GM19328 (cell line): ENCODE measurements around the gene METTL15.
"Not testable (repeated sequence)": the region's sequence is repeated elsewhere in the genome, so short reads cannot be mapped to it uniquely, and the experiment has no call there.

Source experiments
- ATAC-seq: cut with Tn5 transposase; IDR thresholded peaks from one replicate; pipeline ENCODE4 v1.9.1; 2021; ENCODE audit warnings: mild to moderate bottlenecking, moderate library complexity; ENCODE audit not compliant: unreplicated experiment

The METTL15 gene, protein sequence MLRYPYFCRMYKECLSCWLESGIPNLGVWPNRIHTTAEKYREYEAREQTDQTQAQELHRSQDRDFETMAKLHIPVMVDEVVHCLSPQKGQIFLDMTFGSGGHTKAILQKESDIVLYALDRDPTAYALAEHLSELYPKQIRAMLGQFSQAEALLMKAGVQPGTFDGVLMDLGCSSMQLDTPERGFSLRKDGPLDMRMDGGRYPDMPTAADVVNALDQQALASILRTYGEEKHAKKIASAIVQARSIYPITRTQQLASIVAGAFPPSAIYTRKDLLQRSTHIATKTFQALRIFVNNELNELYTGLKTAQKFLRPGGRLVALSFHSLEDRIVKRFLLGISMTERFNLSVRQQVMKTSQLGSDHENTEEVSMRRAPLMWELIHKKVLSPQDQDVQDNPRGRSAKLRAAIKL

DNA sequence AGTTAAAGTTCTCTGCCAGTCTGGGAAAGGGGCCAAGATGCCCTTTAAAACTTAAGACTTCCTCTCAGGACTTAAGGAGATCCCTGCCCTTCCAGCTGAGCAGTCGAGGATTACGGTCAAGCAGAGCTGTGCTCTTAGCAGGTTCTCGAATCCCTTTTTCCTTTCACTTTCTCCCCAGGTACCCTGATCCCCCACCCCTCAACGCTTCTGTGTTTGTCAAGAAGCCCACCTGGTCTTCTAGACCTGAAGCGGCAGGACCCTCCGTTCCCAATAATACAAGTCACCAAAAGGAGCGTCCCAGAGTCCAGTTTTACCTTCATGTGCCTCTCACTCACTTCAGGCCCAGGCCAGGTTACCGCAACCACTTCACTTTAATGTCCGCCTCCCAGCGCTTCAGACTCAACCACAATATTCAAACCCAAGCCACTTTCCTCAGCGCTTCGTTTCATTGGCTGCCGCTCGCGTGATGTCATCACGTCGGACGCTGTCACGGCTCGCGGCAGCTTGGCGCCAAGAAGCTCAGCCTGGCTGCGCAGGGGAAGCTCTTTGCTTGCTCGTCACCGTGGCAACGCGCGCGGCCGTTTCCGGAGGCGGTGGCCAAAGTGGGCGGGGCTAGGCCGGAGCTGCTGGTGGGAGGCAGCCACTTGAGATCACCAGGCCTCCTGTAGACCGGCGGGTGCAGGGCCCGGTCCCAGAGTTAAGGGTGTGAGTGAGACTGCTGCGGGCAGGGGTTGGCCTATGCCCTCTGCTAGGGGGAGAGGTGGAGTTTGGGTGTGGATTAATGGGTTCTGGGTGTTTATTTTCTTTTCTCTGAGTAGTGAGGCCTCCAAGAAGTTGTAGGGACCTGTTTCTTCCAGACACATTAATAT lies at the start of gene METTL15, which contains the start of gene KIF18A:
METTL15 (plus strand) TSS at position 639 of the 869 bp plus-strand sequence. CDS start 4,947 bp downstream, outside the sequence.
KIF18A (minus strand) TSS at position 407 of the 869 bp plus-strand sequence. CDS start 10,209 bp downstream, outside the sequence.
- peak; percentile 95 for ATAC-seq

DNA sequence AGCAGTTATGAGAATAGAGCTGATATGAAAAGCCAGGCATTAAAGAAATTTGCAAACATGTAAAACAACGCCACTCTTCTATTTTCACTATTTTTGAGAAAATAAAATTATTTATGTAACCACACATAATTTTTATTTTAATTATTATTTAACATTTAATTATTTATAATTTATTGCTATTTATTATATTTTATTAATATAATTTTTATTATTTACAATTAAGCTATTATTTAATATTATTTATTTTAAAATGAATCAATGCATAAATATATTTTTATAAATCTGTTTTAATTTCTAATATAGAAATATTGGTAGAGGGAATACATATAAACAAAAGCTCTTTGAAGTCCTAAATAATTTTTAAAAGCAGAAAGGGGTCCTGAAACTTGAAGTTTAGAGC lies 36.9 kb upstream of the METTL15 start:
- no peak for ATAC-seq

DNA sequence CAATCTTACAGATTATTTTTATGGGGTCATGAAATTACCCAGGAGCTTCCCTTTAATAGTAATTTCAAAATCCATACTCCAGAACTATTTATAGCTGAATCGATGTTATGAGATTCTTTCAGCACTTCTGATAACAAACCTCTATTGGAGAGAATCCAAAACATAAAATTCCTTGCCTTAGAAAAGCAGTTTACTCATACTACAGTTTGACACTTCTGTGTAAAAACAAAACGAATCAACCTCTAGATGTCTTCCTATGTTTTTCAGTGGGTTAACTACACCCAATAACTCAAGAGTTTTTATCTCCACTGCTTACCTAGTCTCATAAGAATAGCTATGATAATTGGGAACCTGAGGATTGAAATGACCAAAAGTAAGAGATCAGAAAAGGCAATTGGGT lies 35.9 kb upstream of the METTL15 start:
- ATAC-seq = no peak

DNA sequence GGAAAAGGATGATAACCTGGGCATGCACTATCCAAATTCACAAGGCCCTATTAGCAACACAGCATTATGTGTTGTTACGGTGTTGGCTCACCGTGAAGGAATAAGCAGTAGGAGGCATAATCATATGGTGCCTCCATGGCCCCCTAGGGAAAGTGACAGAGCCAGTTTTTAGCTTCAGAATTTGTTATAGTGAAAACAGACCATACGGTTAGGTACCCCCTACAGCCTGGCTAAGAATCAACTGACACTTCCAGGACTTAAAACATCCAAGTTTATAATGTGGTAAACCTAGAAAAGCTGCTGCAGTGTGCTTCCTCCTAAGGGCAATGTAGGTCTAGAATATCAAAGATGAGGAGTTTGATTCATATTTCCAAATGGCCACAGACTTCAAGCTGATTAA lies 30.7 kb upstream of the METTL15 start:
- no peak for ATAC-seq

DNA sequence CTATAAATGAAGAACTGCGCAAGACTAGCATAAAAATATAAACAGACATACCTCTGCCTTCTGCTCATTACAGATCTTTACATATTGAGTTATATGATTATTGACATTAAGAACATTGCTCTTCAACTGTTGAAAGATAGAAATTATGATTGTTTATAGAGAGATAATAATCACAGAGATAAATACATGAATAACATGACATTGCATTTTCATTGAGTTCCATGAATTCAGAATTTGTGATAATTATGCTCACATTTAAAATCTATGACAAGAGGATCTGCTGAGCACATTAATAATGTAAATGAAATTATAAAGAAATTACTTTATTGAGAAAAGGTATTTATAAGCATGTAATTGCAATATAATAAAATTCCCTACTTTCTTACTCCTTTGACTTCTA lies 25.1 kb upstream of the METTL15 start:
- ATAC-seq = no peak

DNA sequence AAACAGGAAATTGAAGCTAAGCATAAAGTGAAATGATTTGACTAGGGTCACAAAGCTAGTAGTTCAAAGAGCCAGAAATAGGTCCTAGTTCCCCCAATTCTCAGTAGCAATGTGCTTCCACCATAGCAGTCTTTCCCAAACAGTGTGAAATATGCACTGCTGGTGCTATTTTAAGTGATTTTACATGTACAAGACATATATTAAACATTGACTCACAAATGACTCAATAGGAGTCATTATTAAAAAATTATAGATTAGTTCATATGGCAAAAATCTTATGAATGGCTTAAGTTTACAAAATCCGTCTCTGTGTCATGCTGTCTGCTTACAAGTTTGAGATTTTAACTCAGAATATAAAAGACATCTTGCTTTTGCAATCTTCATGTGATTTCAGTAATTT lies 21.6 kb upstream of the METTL15 start:
- ATAC-seq = no peak

DNA sequence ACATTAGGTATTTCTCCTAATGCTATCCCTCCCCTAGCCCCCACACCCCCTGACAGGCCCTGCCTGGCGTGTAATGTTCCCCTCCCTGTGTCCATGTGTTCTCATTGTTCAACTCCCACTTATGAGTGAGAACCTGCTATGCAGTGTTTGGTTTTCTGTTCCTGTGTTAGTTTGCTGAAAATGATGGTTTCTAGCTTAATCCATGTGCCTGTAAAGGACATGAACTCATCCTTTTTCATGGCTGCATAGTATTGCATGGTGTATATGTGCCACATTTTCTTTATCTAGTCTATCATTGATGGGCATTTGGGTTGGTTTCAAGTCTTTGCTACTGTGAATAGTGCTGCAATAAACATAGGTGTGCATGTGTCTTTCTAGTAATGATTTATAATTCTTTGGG lies 21.0 kb upstream of the METTL15 start:
- not testable (repeated sequence) for ATAC-seq

DNA sequence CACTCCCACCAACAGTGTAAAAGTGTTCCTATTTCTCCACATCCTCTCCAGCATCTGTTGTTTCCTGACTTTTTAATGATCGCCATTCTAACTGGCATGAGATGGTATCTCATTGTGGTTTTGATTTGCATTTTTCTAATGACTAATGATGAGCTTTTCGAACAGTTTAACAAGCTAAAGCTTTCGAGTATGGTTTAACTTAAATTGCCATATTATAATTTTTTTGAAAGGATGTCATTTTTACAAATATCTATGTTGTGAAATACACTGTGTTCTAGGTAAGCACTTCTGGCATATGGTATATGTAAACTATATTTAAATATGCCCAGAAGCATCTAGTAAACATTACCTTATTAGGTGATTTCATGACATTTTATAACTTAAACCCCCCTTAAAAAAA lies 20.5 kb upstream of the METTL15 start:
- not testable (repeated sequence) for ATAC-seq

DNA sequence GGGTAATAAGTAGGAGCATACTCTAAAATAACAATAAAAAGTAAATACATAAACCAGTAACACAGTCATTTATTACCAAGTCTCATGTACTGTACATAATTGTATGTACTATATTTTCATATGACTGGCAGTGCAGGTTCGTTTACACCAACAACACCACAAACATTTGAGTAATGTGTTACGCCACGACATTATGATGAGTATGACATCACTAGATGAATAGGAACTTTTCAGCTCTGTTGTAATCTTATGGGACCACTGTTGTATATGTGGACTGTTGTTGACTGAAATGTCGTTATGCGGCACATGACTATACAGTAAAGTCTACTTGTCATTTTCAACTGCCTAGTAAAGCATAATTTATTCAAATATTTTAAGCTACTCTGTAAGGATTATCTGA lies 18.8 kb upstream of the METTL15 start:
- no peak for ATAC-seq

DNA sequence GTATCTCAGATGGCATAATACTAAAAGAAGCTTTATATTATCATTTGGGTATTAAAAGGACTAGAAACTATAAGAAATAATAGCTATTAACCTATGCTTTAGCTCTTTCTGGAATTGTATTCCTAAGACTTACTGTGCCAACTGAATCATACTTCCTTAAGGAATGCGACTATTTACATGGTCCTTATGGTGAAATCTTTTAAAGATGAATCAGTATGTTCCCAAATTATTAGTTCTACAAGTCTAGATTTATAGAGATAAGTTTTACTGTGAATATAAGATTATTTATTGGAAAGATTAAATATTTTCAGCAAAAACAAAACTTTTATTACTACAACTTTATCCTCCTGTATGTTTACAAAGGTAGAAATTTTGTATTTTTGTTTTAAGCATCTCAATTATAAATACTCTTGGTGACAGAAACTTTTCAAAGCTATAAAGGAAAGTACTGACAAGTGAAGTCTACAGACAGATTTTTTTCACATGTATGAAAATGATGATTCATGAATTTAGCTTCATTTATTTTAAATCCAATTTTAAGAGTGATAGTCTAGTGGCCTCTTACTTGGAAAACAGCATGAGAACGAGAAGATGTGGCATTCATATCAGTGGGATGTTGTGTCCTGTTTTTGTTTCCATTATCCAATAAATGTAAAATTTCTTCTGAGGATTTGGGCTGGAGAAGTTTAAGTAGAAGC lies 18.0 kb upstream of the METTL15 start:
- ATAC-seq = no peak

DNA sequence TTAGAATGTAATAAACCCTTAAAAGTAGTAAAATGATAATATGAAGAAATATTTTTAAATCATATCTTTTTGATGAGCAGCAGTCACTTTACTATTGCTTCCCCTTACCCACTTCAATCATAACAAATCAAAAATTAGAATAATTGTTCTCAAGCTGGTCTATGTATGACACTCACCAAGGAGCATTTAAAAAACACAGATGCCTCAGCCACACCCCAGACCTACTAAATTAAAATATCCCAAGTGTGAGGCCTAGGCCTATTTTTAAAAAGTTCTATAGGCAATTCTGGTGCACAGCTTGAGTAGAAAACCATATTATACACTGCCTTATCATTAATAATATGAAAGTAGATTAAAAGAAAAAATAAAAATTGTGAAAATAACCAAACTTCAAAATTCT lies 15.4 kb upstream of the METTL15 start:
- ATAC-seq = no peak

DNA sequence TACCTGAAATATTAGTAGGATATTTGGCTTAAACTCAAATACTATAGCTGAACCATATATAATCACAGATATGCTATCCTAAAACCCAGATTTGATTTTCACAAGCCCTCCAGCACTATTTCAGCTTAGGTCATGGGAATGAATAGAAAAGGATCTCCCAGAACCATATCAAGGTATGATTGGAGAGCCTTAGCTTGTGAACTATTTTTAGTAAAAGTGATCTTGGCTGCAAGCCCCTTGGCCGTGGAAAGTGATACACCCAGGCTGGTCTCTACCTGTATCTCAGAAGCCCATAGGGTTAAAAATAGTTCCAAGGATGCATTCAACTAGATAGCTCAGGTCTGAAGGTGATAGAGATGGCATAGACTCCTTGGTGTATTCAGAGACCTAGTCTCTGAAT lies 9.9 kb upstream of the METTL15 start:
- ATAC-seq = no peak

DNA sequence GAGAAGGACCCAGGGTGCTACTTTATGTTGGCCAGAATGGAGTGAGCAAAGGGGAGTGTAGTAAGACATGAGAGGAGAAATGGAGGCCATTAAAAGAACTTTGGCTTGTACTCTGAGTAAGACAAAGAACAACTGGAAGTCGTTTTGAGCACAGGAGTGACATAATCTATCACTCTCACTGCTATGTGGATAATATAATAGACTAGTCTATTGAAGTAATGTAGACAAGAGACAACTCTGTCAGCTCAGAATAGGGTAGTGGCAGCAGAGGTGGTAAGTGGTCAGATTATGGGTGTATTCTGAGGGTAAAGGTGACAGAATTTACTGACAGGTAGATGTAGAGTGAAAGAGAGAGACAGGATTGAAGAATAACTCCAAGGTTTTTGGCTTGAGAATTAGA lies 8.5 kb upstream of the METTL15 start:
- no peak for ATAC-seq

DNA sequence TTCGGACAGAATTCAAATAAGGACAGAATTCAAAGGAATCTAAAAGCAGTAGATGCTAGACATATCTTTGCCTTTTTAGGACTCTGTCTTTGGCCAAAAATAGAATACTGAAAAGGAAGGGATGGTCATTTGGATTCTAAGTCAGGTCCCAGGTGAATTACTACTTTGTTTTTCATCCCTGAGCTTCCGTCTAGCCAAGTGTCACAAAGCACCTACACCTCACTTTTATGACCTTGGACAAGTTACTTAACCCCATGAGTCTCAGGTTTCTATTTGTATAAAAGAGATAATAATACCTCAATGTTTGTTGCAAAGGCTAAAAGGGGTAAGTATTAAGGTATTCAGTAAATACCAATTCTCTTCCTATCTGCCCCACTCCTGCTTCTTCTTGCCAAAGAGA lies 7.5 kb upstream of the METTL15 start:
- no peak for ATAC-seq

DNA sequence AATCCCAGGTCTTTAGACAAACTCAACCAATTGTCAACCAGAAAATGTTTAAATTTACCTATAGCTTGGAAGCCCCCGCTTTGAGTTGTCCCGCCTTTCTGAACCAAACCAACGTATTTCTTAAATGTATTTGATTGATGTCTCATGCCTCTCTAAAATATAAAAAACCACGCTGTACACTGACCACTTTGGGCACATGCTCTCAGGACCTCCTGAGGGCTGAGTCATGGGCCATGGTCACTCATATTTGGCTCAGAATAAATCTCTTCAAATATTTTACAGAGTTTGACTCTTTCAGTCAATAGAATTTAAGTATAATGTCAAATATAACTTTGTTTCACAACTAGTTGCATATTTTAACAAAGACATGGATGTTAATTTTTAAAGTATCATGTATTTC lies 5.9 kb upstream of the METTL15 start:
- ATAC-seq = not testable (repeated sequence)

DNA sequence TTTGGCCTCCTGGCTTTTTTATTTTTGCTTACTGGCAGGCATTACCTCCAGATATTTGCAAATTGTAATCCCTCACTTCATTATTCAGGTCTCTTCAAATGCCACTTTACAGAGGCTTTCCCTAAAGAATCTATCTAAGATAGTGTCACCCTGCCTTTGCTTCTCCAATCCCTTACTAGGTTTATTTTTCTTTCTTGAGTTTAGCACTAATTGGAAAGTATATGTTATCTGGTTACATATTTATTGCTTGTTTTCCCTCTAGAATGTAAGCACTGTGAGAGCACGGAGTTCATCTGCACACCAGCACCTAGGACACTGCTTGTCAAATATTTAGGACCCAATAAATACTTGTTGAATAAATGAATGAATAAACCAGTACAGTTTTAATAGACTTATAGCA lies 3.8 kb upstream of the METTL15 start:
- no peak for ATAC-seq

DNA sequence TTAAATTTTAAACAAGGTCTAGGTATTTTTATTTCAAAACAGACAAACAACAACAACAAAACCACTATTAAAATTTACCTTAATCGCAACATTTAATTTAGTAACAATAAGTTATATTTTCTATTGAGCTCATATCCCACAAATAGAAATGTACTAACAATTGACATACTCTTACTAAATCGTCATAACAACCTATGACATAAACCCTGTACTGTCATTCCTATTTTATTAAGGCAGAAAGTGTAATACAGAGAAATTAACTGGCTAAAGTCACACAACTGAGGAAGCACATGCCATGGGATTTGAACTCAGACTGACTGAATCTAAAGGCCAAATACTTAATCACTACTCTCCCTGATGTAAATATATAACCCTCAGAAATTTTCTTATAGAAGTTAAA lies 3.2 kb upstream of the METTL15 start:
- no peak for ATAC-seq

DNA sequence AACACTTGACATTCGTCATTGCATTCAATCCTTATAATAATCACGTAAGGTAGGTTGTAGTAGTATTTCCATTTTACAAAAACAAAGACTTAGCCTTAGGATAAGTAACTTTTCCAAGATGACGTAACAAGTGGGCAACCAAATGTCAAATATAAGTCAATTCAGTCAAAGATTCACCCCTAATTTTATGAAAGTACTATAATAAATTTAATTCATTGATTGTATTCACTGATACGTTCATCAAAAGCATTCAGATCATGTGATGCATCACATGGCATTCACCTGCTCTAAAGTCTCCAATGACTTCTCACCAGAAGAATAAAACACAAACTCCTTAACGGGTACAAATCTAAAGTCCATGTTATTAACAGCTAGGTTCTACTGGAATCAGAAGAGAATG lies 2.3 kb upstream of the METTL15 start:
- no peak for ATAC-seq

DNA sequence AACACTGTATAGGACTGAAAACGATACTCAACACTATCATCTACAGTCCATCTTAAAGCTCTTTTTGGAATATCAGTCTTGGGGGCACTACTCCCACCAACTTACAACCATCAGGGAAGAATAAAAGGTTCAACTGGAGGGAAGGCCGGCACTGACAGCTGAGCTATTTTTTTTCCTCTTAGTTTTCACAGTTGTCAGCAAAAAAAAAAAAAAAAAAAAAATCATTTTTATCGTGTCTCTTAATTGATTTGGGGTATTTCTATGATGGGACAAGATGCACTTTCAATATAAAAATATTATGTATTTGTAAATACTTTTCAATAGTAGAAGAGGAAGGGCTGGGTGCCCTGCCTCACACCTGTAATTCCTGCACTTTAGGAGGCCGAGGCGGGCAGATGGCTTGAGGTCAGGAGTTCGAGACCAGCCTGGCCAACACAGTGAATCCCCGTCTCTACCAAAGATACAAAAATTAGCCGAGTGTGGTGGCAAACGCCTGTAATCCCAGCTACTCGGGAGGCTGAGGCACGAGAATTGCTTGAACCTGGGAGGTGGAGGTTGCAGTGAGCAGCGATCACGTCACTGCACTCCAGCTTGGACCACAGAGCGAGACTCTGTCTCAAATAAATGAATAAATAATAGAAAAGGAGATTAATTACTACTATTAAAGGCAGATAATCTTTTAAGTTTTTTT lies 1.7 kb upstream of the METTL15 start:
- no peak for ATAC-seq

DNA sequence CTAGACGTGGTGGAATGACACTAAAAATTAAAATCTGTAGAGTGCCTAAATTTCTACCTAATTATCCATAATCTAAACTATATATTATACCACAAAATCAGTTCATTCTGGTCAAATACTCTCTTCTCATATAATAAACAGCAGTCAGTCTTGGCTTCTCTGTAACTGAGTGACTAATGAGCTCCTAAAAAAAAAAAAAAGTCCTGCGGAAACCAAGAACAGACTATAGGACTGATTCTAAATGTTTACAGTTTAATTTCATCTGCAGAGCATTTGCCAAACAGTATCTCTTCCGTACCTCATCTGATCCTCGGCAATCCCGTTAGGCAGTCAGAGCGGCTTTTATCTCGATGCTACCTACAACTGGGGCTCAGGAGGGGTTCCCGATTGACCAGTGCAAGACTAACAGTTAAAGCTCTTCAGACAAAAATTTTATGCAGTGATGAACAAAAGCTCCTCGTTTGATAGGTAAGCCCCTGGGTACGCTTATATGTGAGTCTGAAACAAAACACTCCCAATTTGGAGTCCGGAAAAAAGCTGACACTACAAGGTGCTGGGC lies 918 bp upstream of the METTL15 start:
- peak; percentile 0 for ATAC-seq
